A549 (cell line): ENCODE data around the gene GPR158. TPM values are rescaled to one million over a fixed set of nuclear protein-coding genes. Genes with fewer than 3 reads are reported as not detected.

ENCODE experiments used
- ATAC-seq, 2 experiments: fragments of 200-7000 bp in 1 of 2; fragments of >200 bp in 1 of 2; cut with Nextera tagmentation in 1 of 2; cut with Tn5 transposase in 1 of 2; 3 replicates each; pipeline versions ENCODE4 v1.8.0 to v1.9.1; 2018 to 2020; ENCODE audit warnings: mild to moderate bottlenecking in 1 of 2, moderate library complexity in 1 of 2
- CTCF ChIA-PET: fragments of 300-600 bp; sonication (Branson Sonifier 250); formaldehyde crosslinking; extraction: SDS; loops from one replicate; lab custom pipeline; 2021; ENCODE audit warnings: antibody characterized with exemption, inconsistent platforms; lab: Yijun Ruan, JAX
- POLR2A ChIA-PET: fragments of 350-600 bp; formaldehyde crosslinking; extraction: SDS; loops from one replicate; lab custom pipeline; 2021; ENCODE audit warnings: antibody characterized with exemption, inconsistent platforms; lab: Yijun Ruan, JAX
- DNase-seq, 2 experiments: peaks; one replicate each; pipeline versions ENCODE4 v3.0.0 to v3.0.0-alpha.2; 2011 to 2016; ENCODE audit warnings: low read depth in 1 of 2, low spot score in 1 of 2
- FAIRE-seq: peaks from 2 replicates; lab custom pipeline; 2011; peaks lifted over from hg19 to GRCh38; lab: Jason Lieb, UNC
- H3K27ac ChIP-seq, 2 experiments: fragments of >200 bp; sonication (Bioruptor Twin); formaldehyde crosslinking; 3 replicates each; pipeline ENCODE4 v1.5.1; 2016 to 2017
- H3K4me1 ChIP-seq: fragments of >200 bp; sonication (Bioruptor Twin); formaldehyde crosslinking; 3 replicates; pipeline ENCODE4 v1.6.1; 2016
- H3K4me2 ChIP-seq: fragments of >200 bp; sonication (Bioruptor Twin); formaldehyde crosslinking; 3 replicates; pipeline ENCODE4 v1.6.1; 2016
- H3K4me3 ChIP-seq: fragments of >200 bp; sonication (Bioruptor Twin); formaldehyde crosslinking; 3 replicates; pipeline ENCODE4 v1.5.1; 2016
- H3K9me3 ChIP-seq: fragments of >200 bp; sonication (Bioruptor Twin); formaldehyde crosslinking; 3 replicates; pipeline ENCODE4 v1.6.1; 2016
- BHLHE40 ChIP-seq: IDR thresholded peaks from 2 replicates; pipeline ENCODE4 v1.6.1; 2012; ENCODE audit warnings: low read depth, low read length, inconsistent platforms
- CBX2 ChIP-seq: fragments of 200-600 bp; sonication (generic); IDR thresholded peaks from 2 replicates; pipeline ENCODE4 v1.6.1; 2016; ENCODE audit warnings: low read depth, mild to moderate bottlenecking, borderline replicate concordance
- CBX8 ChIP-seq: fragments of 200-600 bp; sonication (generic); IDR thresholded peaks from 2 replicates; pipeline ENCODE4 v1.6.1; 2016
- CHD2 ChIP-seq: fragments of 150-350 bp; IDR thresholded peaks from 2 replicates; pipeline ENCODE4 v1.6.1; 2014; ENCODE audit warnings: low read length; ENCODE audit not compliant: partially characterized antibody
- EHF ChIP-seq: fragments of 250-450 bp; sonication (Bioruptor Pico); IDR thresholded peaks from 2 replicates; pipeline ENCODE4 v1.5.0; 2020; ENCODE audit warnings: mild to moderate bottlenecking
- EP300 ChIP-seq, 2 experiments: fragments of >200 bp; sonication (Bioruptor Twin); formaldehyde crosslinking; IDR thresholded peaks; 2 replicates in 1 of 2; 3 replicates in 1 of 2; pipeline ENCODE4 v1.6.1; 2016 to 2017
- FOSL2 ChIP-seq, 2 experiments: fragments of 450-650 bp in 1 of 2; fragments of >200 bp in 1 of 2; sonication (Bioruptor Twin) in 1 of 2; formaldehyde crosslinking; IDR thresholded peaks; 2 replicates each; pipeline versions ENCODE4 v1.5.0 to v1.6.1; 2016 to 2020; ENCODE audit warnings: mild to moderate bottlenecking in 1 of 2, moderate library complexity in 1 of 2
- GATA3 ChIP-seq: IDR thresholded peaks from 2 replicates; pipeline ENCODE4 v1.6.1; 2012; ENCODE audit warnings: borderline replicate concordance
- HOXB13 ChIP-seq: fragments of 250-450 bp; sonication (Bioruptor Pico); IDR thresholded peaks from 2 replicates; pipeline ENCODE4 v1.5.0; 2020; ENCODE audit warnings: low read depth, mild to moderate bottlenecking, moderate library complexity
- HOXB5 ChIP-seq: fragments of 250-450 bp; sonication (Bioruptor Pico); IDR thresholded peaks from 2 replicates; pipeline ENCODE4 v1.5.0; 2020; ENCODE audit warnings: mild to moderate bottlenecking, moderate library complexity
- JUNB ChIP-seq: fragments of >200 bp; sonication (Bioruptor Twin); formaldehyde crosslinking; IDR thresholded peaks from 2 replicates; pipeline ENCODE4 v1.6.1; 2016
- KDM1A ChIP-seq: fragments of 200-600 bp; sonication (generic); IDR thresholded peaks from 2 replicates; pipeline ENCODE4 v1.6.1; 2016; ENCODE audit warnings: low read depth, mild to moderate bottlenecking
- MAZ ChIP-seq: fragments of 150-350 bp; IDR thresholded peaks from 2 replicates; pipeline ENCODE4 v1.6.1; 2014; ENCODE audit warnings: antibody characterized with exemption, low read depth, low read length, borderline replicate concordance
- MYC ChIP-seq: IDR thresholded peaks from 2 replicates; pipeline ENCODE4 v1.6.1; 2012; ENCODE audit warnings: mild to moderate bottlenecking, inconsistent platforms, low read length, improper control_type of control experiment, borderline replicate concordance
- NPAS2 ChIP-seq: fragments of 250-450 bp; sonication (Bioruptor Pico); IDR thresholded peaks from 2 replicates; pipeline ENCODE4 v1.8.0; 2022; ENCODE audit warnings: mild to moderate bottlenecking, moderate library complexity, borderline replicate concordance
- NR3C1 ChIP-seq: fragments of >200 bp; sonication (Bioruptor Twin); formaldehyde crosslinking; IDR thresholded peaks from 3 replicates; pipeline ENCODE4 v1.6.1; 2017
- PHF8 ChIP-seq: fragments of 200-600 bp; sonication (generic); IDR thresholded peaks from 2 replicates; pipeline ENCODE4 v1.6.1; 2016; ENCODE audit warnings: low read depth, mild to moderate bottlenecking, antibody characterized with exemption, moderate library complexity, borderline replicate concordance
- POLR2AphosphoS2 ChIP-seq: conservative IDR thresholded peaks from 2 replicates; pipeline ENCODE4 v1.6.1; 2012; ENCODE audit warnings: low read length, improper control_type of control experiment, inconsistent platforms
- RAD21 ChIP-seq, 2 experiments: fragments of >200 bp in 1 of 2; sonication (Bioruptor Twin) in 1 of 2; formaldehyde crosslinking in 1 of 2; IDR thresholded peaks in 1 of 2; conservative IDR thresholded peaks in 1 of 2; 2 replicates in 1 of 2; 3 replicates in 1 of 2; pipeline ENCODE4 v1.6.1; 2012 to 2018; ENCODE audit warnings: inconsistent platforms in 1 of 2
- RARB ChIP-seq: fragments of 250-450 bp; sonication (Bioruptor Pico); IDR thresholded peaks from 2 replicates; pipeline ENCODE4 v1.8.0; 2021; ENCODE audit warnings: mild to moderate bottlenecking, moderate library complexity
- RCOR1 ChIP-seq: fragments of 150-350 bp; IDR thresholded peaks from 2 replicates; pipeline ENCODE4 v1.6.1; 2014; ENCODE audit warnings: antibody characterized with exemption, low read length, low read depth
- RFX5 ChIP-seq: fragments of 450-650 bp; IDR thresholded peaks from 2 replicates; pipeline ENCODE4 v1.7.1; 2014; ENCODE audit warnings: antibody characterized with exemption, mild to moderate bottlenecking, moderate library complexity
- RNF2 ChIP-seq: fragments of 200-600 bp; sonication (generic); IDR thresholded peaks from 2 replicates; pipeline ENCODE4 v1.6.1; 2016; ENCODE audit warnings: low read depth, mild to moderate bottlenecking, antibody characterized with exemption, moderate library complexity, borderline replicate concordance
- SMC3 ChIP-seq: fragments of >200 bp; sonication (Bioruptor Twin); formaldehyde crosslinking; IDR thresholded peaks from 3 replicates; pipeline ENCODE4 v1.6.1; 2018; ENCODE audit warnings: inconsistent platforms
- SREBF2 ChIP-seq: fragments of 450-650 bp; IDR thresholded peaks from 2 replicates; pipeline ENCODE4 v1.6.1; 2014; ENCODE audit warnings: mild to moderate bottlenecking, moderate library complexity
- ZC3H11A ChIP-seq: fragments of 450-650 bp; IDR thresholded peaks from 2 replicates; pipeline ENCODE4 v1.6.1; 2014; ENCODE audit warnings: antibody characterized with exemption, mild to moderate bottlenecking
- ZNF302 ChIP-seq: fragments of 250-450 bp; sonication (Bioruptor Pico); IDR thresholded peaks from 2 replicates; pipeline ENCODE4 v1.9.0; 2021; ENCODE audit warnings: inconsistent platforms, mild to moderate bottlenecking, moderate library complexity
- ZSCAN20 ChIP-seq: fragments of 250-450 bp; sonication (Bioruptor Pico); IDR thresholded peaks from 2 replicates; pipeline ENCODE4 v1.8.0; 2022; ENCODE audit warnings: mild to moderate bottlenecking, moderate library complexity
- WGBS: methylation state at CpG from one replicate; pipeline ENCODE4 v1.1.6; 2017; ENCODE audit errors: missing lambda C conversion rate; 5-methylcytosine and 5-hydroxymethylcytosine counted together
- polyA plus RNA-seq, 4 experiments: library from polyadenylated mRNA; depleted of rRNA in 3 of 4; stranded (reverse); fragments of >200 nt; fragmentation: RNase III in 1 of 4; extraction: RNeasy Plus Mini Kit Qiagen cat#74134 plus additional on column Dnase treatment in 1 of 4; gene quantifications; 2 replicates in 3 of 4; 3 replicates in 1 of 4; pipeline ENCODE4 v1.2.3, GENCODE V29; 2011 to 2017
- TF ChIP-seq, protein P1 (sequence below): IDR thresholded peaks from 2 replicates; pipeline ENCODE4 v1.6.1; 2012; ENCODE audit warnings: low read depth, borderline replicate concordance
- TF ChIP-seq, protein P2 (sequence below): IDR thresholded peaks from 2 replicates; pipeline ENCODE4 v1.6.1; 2012
- TF ChIP-seq, protein P3 (sequence below): fragments of 200-600 bp; sonication (generic); IDR thresholded peaks from 2 replicates; pipeline ENCODE4 v1.6.1; 2016; ENCODE audit warnings: antibody characterized with exemption, mild to moderate bottlenecking, moderate library complexity

GPR158 gene
- polyA plus RNA-seq, 2 of the 4 experiments (the other 2 are of a cell fraction), result 0.01 to 0.03 TPM

DNA sequence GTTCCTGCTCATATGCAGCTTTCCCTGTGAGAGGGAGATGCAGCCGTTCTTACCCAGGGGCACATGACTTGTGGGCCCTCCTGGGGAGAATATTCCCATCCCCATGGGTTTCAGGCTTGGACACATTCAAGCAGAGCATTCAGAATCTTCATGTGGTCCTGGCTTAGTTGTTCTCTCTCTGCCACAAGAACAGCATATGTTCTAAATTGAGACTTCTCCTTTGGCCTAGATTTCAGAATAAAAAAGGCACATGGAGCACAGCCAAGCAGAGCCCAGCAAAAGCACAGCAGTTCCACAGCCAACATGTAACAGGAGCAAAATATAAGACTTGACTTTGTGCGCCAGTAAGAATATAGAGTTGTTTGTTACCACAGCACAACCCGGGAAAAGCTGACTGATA lies 452.8 kb downstream of the GPR158 start:
- 42% methylated on average over 3 of the region's 3 CpGs for WGBS
- Histone ChIP-seq H3K4me1 (no peaks in the 10 kb centered on the region), H3K9me3 (no peaks in the 10 kb centered on the region; the same call in 2 of the 3 replicates), H3K4me2 (no peak overlapping the region), H3K27ac (no peak overlapping the region), H3K4me3 (no peak overlapping the region)
- no peak for ATAC-seq
- no peak for DNase-seq
- CTCF ChIA-PET, result no interaction called here
- FAIRE-seq, result no peak
- TF ChIP-seq FOSL2 (IDR thresholded peaks at IDR 0.05) (no peak), FOSL2 (CRISPR knock-in tag; IDR thresholded peaks at IDR 0.05) (no peak), SMC3 (no peak), HOXB5 (CRISPR knock-in tag) (no peak), CBX2 (no peak), BHLHE40 (no peak), NR3C1 (no peak), RFX5 (no peak), KDM1A (no peak), RAD21 (conservative IDR thresholded peaks at IDR 0.05 in 1 of 2, IDR thresholded peaks at IDR 0.05 in 1 of 2) (no peak), POLR2AphosphoS2 (no peak), CBX8 (no peak), NPAS2 (CRISPR knock-in tag) (no peak), RNF2 (no peak)
- TF ChIP-seq, protein P1, sequence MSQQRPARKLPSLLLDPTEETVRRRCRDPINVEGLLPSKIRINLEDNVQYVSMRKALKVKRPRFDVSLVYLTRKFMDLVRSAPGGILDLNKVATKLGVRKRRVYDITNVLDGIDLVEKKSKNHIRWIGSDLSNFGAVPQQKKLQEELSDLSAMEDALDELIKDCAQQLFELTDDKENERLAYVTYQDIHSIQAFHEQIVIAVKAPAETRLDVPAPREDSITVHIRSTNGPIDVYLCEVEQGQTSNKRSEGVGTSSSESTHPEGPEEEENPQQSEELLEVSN, result no peak
- TF ChIP-seq, protein P2, sequence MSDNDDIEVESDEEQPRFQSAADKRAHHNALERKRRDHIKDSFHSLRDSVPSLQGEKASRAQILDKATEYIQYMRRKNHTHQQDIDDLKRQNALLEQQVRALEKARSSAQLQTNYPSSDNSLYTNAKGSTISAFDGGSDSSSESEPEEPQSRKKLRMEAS, result no peak
- POLR2A ChIA-PET, result no interaction called here

DNA sequence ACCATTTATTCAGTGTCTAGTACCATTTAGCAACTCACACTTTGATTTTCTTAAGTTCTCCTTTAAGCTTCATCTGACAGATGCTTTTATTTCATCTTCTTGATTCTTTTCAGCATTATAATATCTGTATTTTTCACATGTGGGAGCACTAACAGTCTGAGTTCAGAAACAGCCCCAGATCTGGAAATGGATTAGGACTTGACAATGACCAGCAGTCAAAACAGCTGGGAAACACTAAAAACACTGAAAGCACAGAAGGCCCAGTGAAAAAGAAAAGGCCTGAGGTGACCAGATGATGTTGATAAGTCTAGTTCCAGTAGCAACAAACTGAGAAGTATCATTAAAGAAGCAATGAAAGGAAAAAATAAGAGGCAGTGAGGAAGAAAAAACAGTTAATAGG lies 454.5 kb downstream of the GPR158 start:
- CTCF ChIA-PET, result no interaction called here
- no peaks in the 10 kb centered on the region for H3K4me1 ChIP-seq
- POLR2A ChIA-PET, result no interaction called here
- FAIRE-seq, result no peak
- no peak overlapping the region for H3K27ac ChIP-seq
- TF ChIP-seq CHD2, result no peak
- TF ChIP-seq RCOR1, result no peak
- TF ChIP-seq RARB (CRISPR knock-in tag), result no peak
- TF ChIP-seq EP300 (IDR thresholded peaks at IDR 0.05), result no peak
- no peak for TF ChIP-seq RFX5
- DNase-seq, result no peak
- H3K4me3 ChIP-seq, result no peak overlapping the region
- no peaks in the 10 kb centered on the region; the same call in 2 of the 3 replicates for H3K9me3 ChIP-seq
- no peak overlapping the region for H3K4me2 ChIP-seq
- no peak for ATAC-seq

DNA sequence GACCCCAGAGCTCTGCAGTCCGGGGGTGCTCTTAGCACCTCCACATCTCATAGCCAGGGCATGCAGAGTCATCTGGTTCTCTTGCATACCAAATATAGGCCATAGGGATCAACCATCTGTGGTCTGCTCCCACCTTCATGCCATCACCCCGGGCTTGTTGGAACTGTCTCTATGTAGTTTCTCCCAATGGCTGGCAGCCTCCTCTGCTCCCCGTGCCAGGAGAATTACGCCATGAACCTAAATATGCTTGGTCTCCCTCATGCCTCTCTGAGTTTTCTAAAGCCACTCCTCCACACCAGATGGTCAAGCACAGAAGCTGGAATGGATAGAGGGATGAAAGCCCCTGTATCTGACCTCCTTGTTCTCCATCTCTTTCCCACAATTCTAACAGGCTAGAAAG lies 456.7 kb downstream of the GPR158 start:
- H3K9me3 ChIP-seq, result no peaks in the 10 kb centered on the region
- no peak overlapping the region for H3K27ac ChIP-seq
- ATAC-seq (no peak), DNase-seq (no peak), FAIRE-seq (no peak)
- H3K4me1 ChIP-seq, result no peaks in the 10 kb centered on the region
- no peak for TF ChIP-seq MYC
- TF ChIP-seq HOXB13 (CRISPR knock-in tag), result no peak
- no peak for TF ChIP-seq POLR2AphosphoS2
- TF ChIP-seq MAZ, result no peak
- no peak for TF ChIP-seq RARB (CRISPR knock-in tag)
- TF ChIP-seq ZSCAN20, result no peak
- no peak for TF ChIP-seq BHLHE40
- no peak for TF ChIP-seq EHF (CRISPR knock-in tag)
- no peak for TF ChIP-seq SMC3
- no peak for TF ChIP-seq ZNF302 (CRISPR knock-in tag)
- no peak for TF ChIP-seq ZC3H11A
- TF ChIP-seq, protein P3, sequence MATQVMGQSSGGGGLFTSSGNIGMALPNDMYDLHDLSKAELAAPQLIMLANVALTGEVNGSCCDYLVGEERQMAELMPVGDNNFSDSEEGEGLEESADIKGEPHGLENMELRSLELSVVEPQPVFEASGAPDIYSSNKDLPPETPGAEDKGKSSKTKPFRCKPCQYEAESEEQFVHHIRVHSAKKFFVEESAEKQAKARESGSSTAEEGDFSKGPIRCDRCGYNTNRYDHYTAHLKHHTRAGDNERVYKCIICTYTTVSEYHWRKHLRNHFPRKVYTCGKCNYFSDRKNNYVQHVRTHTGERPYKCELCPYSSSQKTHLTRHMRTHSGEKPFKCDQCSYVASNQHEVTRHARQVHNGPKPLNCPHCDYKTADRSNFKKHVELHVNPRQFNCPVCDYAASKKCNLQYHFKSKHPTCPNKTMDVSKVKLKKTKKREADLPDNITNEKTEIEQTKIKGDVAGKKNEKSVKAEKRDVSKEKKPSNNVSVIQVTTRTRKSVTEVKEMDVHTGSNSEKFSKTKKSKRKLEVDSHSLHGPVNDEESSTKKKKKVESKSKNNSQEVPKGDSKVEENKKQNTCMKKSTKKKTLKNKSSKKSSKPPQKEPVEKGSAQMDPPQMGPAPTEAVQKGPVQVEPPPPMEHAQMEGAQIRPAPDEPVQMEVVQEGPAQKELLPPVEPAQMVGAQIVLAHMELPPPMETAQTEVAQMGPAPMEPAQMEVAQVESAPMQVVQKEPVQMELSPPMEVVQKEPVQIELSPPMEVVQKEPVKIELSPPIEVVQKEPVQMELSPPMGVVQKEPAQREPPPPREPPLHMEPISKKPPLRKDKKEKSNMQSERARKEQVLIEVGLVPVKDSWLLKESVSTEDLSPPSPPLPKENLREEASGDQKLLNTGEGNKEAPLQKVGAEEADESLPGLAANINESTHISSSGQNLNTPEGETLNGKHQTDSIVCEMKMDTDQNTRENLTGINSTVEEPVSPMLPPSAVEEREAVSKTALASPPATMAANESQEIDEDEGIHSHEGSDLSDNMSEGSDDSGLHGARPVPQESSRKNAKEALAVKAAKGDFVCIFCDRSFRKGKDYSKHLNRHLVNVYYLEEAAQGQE, result no peak
- no peak for TF ChIP-seq PHF8
- no peak for TF ChIP-seq GATA3
- TF ChIP-seq HOXB5 (CRISPR knock-in tag), result no peak
- no peak for TF ChIP-seq JUNB
- TF ChIP-seq RFX5, result no peak
- TF ChIP-seq SREBF2, result no peak
- no peak overlapping the region for H3K4me3 ChIP-seq
- ChIA-PET POLR2A (no interaction called here), CTCF (interaction anchor here (1.0 kb wide), 1 partner anchor 9 kb away, joined by 3 read pairs; no protein-coding TSS in a partner anchor)
- H3K4me2 ChIP-seq, result no peak overlapping the region
- WGBS, result 7% methylated on average over 4 of the region's 4 CpGs
